GM12865 (cell line): ENCODE measurements around the gene CEBPB.
"Not testable (repeated sequence)": the region's sequence is repeated elsewhere in the genome, so short reads cannot be mapped to it uniquely, and the experiment has no call there.

ENCODE experiments used
- DNase-seq: peaks from one replicate; pipeline ENCODE4 v3.0.0; 2010; ENCODE audit warnings: low read depth
- H3K4me3 ChIP-seq: 2 replicates; pipeline ENCODE4 v1.5.1; 2011; ENCODE audit warnings: mild to moderate bottlenecking, low read depth, low read length, control low read depth
- TF ChIP-seq, protein P1 (sequence below): IDR thresholded peaks from 2 replicates; pipeline ENCODE4 v1.5.1; 2011; ENCODE audit warnings: low read length, control low read depth, low read depth, inconsistent platforms; ENCODE audit not compliant: insufficient read depth; ENCODE audit errors: missing control alignments

Gene CEBPB

DNA sequence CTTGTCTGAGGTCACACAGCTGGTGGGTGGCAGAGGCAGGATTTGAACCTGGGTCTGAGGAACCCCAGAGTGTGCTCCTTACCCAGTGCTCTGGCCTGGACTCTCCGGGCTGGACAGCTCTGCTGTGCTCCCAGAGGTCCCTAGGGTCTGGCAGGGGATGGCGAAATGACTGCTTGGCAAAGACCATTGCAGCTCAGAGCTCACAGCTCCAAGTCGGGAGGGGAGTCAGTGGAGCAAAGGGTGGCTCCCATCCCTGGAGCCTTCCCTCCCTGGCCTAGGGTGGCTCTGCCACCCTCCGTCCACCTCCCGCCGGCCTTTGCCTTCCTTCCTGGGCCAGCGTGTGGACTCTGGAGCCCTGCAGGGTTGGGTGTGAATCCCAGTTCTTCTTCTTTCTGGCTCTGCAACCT is 17.5 kb downstream of the CEBPB start:
- no peak overlapping the region for H3K4me3 ChIP-seq
- TF ChIP-seq, protein P1, sequence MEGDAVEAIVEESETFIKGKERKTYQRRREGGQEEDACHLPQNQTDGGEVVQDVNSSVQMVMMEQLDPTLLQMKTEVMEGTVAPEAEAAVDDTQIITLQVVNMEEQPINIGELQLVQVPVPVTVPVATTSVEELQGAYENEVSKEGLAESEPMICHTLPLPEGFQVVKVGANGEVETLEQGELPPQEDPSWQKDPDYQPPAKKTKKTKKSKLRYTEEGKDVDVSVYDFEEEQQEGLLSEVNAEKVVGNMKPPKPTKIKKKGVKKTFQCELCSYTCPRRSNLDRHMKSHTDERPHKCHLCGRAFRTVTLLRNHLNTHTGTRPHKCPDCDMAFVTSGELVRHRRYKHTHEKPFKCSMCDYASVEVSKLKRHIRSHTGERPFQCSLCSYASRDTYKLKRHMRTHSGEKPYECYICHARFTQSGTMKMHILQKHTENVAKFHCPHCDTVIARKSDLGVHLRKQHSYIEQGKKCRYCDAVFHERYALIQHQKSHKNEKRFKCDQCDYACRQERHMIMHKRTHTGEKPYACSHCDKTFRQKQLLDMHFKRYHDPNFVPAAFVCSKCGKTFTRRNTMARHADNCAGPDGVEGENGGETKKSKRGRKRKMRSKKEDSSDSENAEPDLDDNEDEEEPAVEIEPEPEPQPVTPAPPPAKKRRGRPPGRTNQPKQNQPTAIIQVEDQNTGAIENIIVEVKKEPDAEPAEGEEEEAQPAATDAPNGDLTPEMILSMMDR, result no peak
- no peak for DNase-seq

DNA sequence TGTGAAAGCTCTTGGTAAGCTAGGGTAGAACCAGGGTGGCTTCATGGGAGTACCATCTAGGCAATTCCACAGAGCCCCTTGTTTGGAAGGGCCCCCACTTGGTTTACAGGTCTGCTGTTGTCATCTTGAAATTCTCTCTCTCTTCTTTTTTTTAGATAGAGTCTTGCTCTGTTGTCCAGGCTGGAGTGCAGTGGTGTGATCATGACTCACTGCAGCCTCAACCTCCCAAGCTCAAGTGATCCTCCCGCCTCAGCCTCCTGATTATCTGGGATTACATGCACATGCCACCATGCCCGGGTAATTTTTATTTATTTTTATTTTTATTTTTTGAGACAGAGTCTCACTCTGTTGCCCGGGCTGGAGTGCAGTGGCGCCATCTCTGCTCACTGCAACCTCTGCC is 18.2 kb downstream of the CEBPB start:
- not testable (repeated sequence) for H3K4me3 ChIP-seq, DNase-seq

DNA sequence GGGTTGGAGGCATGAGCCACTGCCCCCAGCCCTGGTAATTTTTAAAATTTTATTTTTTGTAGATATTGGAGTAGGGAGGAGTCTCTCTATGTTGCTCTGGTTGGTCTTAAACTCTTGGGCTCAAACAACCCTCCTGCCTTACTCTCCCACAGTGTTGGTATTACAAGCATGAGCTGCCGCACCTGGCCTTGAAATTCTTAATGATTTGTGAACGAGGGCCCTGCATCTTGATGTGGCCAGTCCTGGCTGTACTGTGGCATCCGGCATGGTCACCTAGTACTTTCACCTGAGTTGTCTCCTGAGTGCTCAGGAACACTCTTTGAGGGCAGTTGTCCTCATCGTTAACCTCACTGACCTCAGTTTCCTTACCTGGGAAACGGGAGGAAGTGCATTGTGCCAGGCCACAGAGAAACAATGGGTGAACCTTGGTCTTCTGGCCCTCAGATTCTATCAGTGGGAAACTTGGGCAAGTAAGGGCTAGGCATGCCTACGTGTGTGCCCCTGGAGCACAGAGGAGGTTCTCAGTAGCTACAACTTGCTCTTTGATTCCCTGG is 19.5 kb downstream of the CEBPB start:
- no peak for DNase-seq
- TF ChIP-seq, protein P1, result no peak
- no peak overlapping the region for H3K4me3 ChIP-seq

DNA sequence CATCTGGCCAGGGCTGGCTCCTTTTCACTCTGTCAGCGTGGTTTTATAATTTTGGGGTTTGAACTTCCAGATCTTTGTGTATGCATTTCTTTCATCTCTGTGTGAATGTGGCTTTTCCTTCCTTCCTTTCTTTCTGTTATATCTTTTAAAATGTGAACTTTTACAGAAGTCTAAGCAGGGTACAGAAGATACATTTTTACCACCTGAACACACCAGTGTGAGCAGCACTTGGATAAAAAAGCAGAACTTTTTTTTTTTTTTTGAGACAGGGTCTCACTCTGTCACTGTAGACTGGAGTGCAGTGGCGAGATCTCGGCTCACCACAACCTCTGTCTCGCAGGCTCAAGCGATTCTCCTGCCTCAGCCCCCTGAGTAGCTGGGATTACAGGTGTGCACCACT is 20.5 kb downstream of the CEBPB start:
- TF ChIP-seq, protein P1, result no peak
- H3K4me3 ChIP-seq, result no peak overlapping the region
- no peak for DNase-seq

DNA sequence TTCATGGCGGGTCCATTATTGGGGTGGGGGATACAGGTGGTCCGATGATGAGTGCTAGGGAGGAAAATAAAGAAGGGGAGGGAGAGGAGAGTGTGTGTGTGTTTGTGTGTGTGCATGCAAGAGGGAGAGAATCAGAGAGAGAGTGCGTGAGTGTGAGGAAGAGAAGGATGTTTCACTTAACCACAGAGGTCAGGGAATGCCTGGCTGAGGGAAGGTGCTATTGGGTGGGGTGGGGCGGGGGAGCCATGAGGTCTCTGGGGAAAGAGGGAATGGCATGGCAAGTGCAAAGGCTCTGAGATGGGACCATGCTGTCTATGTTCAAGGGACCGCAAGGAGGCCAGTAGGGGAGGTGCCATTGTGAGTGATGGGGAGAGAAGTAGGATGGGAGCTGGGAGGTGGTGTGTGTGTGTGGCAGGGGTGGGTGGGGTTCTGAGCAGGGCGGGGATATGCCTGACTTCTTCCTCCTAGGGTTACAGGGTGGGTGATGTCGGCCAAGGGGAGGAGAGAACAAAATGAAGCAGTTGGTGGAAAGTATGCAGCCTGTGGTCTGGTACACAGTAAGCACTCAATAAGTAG is 23.0 kb downstream of the CEBPB start:
- TF ChIP-seq, protein P1, result no peak

DNA sequence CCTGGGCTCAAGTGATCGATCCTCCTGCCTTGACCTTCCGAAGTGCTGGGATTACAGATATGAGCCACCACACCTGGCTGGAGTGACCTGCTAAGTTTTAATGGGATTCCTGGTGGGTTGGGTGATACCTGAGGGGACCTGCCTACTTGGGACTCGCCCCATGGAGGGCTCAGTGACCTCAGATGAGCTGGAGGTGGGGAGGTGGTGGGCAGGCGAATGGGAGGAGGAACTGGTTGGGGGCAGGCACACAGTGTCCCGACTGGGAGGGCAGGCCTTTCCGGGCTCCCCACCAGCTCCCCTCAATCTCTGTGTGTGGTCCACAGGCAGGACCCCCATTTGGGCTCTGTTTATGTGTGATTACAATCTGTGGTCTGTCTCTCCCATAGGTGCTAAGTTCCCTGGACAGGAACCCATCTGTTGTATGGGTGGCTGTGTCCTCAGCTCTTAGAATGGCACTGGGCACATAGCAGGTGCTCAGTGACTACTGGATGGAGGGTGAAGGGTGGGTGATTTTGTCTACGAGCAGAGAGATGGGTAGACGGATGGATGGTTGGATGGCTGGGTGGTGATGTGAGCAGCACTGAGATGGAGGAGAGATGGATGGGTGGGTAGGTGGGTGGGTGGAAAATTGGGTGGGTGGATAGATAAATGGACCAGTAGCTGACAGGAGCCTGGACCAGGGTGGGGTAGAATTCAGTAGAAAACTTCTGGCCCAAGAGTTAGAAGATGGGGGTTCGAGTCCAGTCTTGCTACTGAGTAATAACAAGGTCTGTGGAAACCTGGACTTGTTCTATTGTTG is 23.8 kb downstream of the CEBPB start:
- TF ChIP-seq, protein P1, result no peak
- no peak overlapping the region for H3K4me3 ChIP-seq
- DNase-seq, result no peak

More for the DNA sequence above, 23.0 kb downstream of the CEBPB start:
- DNase-seq, result no peak
- no peak overlapping the region for H3K4me3 ChIP-seq

DNA sequence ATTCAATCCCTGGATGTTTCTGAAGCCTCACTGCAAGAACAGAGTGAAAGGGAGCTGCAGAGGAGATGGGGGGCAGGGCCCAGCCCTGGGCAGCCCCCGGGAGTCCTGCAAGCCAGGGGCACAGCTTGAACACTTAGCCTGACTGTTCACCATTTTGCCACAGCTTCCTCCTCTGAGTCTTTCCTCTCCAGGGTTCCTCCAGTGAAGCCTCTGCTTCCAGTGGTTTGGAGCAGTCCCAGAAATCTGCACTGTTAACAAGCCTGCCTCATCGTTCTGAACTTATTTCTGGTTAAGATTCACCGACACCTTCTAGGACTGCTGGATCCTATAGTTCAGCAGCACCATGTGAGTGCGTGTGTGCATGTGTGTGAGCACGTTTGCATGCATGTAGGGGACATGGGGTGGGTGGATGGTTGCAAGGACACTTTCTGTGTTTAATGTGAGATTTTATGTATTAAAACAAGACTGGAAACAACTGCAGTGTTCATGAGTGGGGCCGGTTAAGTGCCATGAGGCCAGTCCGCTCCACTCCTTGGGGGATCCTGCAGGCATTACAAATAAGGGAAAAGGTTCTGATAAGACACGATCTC is 24.6 kb downstream of the CEBPB start:
- DNase-seq, result no peak
- TF ChIP-seq, protein P1, result no peak
- no peak overlapping the region for H3K4me3 ChIP-seq
